HG03442 (cell line): ENCODE results near the gene RPL22L1.
"Not testable (repeated sequence)": the region's sequence is repeated elsewhere in the genome, so short reads cannot be mapped to it uniquely, and the experiment has no call there.

Experiments
- ATAC-seq: cut with Tn5 transposase; IDR thresholded peaks from one replicate; pipeline ENCODE4 v1.9.1; 2021; ENCODE audit warnings: mild to moderate bottlenecking, moderate library complexity; ENCODE audit not compliant: unreplicated experiment

The RPL22L1 gene

DNA sequence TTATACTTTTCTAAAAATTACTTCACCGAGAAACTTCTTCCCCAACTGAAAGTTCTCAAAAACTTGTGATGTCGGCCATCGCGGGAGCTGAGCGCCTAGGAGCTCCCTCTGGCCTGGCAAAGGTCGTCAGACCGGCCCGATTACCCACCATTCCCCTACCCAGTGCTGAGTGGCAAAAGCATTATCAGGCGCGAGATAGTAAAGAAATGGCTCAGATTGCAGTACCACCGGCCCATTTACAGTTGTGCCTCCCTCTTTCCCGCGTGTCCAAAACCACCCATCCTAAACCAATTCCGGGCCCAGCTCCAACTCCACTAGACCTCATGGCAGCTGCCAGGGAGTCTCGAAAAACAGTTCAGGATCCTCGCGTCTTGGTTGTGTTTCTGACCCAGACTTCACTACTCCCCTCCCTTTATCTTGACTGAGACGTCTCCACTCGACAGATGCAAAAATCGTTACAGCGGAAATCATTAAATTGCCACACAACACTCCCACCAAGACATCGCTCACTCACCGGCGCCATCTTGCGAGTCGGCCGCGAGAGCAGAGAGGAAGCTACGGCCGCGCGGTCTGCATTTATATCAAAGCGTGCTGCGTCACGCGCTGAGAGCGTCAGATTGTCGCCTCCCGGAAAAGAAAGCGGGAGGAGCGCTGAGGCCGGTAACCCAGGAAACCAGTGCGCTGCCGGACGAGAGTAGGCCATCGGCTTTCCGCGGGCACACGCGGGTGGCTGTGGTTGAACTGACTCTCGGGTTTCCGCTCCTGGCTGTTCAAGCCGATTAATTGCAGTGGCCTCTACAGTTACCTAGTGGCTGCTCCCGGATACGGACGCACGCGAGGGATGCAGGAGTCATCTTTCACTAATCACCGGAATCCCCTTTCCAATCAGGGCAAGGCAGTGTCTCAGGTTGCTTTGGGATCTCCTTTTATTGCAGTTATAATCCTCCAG lies at the start of gene RPL22L1:
Gene RPL22L1 (minus strand): TSS at position 551 of the 949 bp plus-strand sequence. CDS start 28 bp downstream, at position 523.
- ATAC-seq, result peak; percentile 97

DNA sequence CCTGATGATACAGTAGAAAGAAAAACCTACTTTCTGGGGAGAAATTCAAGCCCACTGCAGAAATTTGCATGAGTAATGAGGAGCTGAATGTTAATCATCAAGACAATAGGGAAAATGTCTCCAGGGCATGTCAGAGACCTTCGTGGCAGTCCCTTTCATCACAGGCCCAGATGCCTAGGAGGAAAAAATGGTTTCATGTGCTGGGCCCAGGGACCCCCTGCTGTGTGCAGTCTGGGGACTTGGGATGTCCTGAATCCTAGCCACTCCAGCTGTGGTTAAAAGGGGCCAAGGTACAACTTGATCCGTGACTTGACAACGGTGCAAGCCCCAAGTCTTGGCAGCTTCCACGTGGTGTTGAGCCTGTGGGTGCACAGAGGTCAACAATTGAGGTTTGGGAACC lies 48.7 kb upstream of the RPL22L1 start:
- ATAC-seq, result no peak

DNA sequence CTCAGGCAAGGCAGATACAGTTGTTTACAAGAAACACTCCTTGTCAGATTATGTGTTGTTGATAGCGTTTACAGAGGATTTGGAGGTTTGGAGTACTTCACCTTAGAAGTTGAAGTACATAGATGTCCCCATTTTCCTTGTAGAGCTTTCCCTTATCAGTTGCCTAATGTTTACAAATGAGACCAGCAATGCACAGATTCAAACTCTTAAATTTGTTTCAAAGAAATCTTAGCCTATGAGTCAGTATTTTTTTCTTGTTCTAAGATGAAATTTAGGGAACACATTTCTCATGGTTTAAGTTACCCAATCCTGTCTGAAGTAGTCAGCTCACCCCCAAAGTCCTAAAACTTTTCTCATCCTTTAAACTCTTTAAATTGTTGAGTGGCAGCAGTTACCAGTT lies 44.7 kb upstream of the RPL22L1 start:
- no peak for ATAC-seq

DNA sequence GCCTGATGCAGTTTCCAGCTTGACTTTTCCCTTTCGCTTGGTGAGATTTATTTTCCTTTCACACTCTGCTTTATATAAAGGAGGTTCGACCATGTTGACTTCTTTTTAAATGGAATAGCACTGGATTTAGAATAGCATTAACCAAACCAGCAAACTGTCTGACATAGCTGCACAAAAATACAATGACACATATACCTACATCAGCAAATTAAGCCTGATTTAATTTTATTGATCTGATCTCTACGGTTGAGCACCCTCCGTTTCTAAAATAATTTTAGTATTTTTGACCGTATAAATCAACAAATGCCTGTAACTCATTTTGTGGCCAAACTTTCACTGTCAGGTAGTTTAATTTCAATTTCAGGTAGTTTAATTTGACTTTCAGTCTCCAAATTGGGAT lies 44.2 kb upstream of the RPL22L1 start:
- no peak for ATAC-seq

DNA sequence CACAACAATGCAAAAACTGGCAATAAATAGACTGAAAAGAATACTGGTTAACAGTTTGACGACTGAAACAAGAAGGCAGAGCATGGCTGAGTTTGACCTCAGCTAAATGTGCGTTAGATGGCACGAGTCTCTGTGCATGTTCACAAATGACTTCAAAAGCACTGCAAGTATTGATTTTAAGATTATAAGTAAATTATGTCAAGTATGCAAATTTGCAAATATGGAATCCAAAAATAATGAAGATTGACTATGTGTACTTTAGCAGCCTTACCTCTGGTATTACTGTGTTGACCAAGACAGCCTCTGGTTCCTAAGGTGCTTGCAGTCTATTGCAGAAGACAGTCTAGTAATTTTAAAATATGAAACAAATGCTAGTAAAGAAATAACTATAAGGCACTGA lies 41.1 kb upstream of the RPL22L1 start:
- ATAC-seq, result no peak

DNA sequence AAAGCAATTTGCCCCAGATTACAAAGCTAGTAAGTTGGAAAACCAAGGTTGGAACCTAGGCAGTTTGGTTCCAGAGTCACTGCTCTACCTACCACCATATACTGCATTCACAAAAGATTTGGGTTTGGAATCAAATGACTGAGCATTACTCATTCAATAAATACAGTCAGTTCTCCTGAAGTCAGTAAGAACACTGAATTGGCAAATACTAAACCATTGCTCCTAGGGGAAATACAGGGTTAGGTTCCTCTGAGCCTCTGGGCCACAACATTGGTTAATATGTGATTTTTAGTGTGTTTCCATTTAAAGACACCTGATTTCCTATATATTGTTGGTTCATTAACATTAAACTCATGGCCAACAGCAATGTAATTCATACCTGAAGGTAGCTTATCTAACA lies 40.5 kb upstream of the RPL22L1 start:
- no peak for ATAC-seq

DNA sequence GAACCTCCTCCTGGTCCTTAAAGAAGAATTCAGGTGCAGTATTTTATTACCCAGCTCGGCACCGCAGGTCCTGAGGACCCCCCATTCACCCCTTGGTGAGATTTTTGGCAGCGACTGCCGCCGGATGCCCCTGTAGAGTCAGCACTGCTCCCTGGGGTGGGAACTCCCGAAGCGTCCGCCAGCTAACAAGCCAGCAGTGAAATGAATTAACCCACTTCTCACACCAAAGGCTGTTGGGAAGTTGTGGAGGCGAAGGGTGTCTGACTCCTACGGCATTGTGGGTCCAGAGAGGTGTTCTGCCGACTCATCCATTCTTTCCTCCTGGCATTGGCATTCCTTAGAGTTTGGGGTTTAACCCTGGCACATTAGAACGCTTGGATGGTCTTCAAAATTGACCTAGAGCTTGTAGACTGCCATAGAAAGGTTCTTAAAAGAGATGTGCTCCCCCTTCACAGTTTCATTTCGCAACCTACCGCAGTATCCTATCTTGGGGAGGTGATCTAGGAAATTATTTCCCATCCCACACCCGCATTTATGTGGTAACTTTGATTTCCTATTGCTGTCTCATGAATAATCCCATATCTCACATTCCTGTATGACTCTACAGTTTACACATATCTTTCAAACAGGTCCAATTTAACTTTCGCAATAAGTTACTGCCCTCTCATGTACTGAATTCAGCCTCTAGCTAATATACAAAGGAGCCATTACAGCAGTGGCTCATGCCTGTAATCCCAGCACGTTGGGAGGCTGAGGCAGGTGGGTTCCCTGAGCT lies 39.3 kb upstream of the RPL22L1 start:
- ATAC-seq, result no peak

DNA sequence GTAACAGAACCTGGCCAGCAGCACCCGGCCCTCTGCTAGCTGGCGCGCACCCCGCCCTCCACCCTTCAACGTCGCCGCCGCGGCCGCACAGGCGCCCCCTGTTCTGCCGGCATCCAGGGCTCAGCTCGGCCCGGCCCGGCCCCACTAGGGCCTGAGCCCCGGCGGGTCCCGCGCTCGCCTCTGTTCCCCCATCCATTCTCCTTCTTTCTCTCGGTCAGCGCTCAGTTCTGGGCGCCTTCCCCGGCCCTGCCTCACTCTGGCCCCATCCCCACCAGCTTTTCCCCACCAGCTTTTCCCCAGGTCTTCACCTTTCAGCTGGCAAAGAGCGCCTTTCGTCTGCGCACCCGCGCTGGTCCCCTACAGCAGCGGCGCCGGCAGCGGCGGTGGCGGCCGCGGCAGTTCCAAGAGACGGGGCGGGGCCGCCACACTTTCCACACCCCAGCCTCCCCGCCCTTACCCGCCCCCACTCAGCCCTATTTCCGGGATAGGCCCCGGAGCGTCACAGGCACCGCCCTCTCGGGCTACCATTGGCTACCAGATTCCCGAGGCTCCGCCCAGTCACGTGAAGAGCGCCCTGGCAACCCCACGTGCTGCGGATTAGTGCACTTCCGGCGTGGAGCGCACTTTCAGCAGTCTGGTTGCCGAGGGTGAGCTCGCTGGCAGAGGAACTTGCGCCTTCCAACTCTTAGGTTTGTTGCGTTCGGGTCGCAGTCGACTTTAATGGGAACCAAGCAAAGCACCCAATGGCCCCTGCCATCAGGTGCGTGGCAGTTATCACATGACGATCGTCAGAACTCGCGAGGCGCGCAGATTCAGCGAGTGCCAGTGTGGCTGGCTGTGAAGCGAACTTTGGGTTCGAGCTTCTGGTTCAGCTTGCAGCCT lies 38.5 kb upstream of the RPL22L1 start, which contains the start of gene EIF5A2:
Gene EIF5A2 (minus strand): TSS at position 403 of the 882 bp plus-strand sequence. CDS start 831 bp downstream, outside the sequence.
- peak; percentile 81 for ATAC-seq

DNA sequence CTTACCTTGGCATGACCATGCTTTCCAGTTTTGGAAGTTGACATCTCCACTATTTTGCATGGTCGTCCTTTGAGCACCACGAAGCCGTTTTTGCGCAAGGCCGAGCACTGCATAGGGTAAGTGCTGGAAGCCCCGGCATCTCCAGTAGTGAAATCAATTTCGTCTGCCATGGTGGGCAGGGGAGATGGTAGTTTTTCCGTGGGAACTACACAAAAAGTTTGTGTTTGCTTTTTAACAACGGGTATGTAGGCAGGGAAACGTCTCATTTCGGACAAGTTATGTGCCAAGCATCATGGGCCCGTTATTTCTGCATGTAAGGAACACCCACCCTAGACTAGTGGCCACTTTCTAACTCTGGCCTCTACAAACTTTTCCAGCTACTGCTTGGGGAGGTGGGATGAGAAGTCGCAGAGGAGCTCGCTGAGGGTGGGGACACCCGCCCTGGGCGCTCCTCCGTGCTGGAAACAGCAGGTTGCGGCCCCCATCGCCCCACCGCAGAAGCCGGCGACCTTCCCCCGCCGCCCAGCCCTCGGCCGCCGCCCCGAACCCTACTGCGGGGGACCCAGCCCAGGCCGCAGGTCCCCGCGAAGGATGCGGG lies 37.7 kb upstream of the RPL22L1 start:
- no peak for ATAC-seq

DNA sequence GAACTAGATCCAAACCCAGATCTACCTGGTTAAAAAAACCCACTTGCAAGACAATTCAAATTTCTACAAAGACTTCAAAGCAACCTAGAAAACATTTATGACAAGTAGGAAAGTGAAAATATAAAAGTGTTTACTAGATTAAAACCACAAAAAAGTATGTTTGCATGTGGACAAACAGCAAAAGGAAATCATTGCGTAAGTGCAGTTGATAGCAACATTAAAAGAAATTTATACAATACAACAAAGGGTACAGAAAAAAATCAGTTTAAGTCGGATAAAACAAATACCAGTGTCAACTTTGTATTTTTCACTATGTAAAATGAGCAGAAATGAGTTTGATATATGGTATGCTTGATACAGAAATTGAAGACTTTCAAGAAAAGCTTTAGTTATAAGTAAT lies 35.9 kb upstream of the RPL22L1 start:
- no peak for ATAC-seq

DNA sequence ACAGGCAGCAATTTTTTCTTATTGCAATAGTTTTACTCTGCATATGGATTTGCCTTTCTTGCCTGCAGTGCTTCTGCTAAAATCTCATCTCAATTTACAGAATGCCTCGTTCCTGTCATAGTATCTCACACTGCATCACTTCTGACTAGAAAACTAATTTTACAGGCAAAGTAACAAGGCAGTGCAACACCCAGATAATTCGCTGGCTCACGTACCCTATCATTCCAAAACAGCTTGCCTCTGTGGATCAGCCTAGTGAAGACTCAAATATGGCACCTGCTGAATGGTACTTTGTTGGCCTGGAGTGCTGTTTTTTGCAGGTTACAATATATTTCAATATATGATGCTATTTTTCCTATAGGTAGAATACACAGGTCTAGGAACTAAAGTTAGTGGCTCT lies 33.1 kb upstream of the RPL22L1 start:
- ATAC-seq, result no peak

DNA sequence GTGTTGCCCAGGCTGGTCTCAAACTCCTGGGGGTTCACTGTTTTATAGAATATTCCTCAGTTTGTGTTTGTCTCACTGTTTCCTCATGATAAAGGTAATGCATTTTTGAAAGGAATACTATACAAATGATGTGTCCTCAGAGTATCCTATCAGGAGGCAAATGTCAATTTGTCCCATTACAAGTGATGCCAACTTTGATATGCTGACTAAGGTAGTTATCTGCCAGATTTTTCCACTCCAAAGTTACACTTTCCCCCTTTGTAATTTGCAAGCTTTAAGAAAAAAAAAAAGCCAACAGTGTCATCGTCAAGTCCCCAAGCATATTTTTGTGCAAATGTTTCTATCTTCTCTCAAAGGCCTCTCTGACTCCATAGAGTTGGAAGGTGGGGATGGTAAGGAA lies 29.5 kb upstream of the RPL22L1 start:
- ATAC-seq, result no peak

DNA sequence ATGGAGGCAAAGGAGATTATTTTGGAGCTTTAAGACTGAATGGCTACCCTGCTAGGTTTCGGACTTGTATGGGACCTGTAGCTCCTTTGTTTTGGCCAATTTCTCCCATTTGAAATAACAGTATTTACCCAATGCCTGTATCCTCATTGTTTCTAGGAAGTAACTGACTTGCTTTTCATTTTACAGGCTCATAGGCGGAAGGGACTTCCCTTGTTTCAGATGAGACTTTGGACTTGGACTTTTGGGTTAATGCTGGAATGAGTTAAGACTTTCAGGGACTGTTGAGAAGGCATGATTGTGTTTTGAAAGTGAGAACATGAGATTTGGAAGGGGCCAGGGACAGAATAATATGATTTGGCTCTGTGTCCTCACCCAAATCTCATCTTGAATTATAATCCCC lies 28.0 kb upstream of the RPL22L1 start:
- no peak for ATAC-seq

DNA sequence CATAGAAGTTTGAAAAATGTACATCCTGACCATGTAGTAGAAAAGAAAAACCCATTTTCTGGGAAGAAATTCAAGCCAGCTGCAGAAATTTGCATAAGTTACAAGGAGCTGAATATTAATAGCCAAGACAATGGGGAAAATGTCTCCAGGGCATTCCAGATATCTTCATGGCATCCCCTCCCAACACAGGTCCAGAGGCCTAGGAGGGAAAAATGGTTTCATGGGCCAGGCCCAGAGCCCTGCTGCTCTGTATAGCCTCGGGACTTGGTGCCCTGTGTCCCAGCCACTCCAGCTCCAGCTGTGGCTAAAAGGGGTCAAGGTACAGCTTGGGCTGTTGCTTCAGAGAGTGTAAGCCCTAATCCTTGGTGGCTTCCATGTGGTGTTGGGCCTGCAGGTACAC lies 27.2 kb upstream of the RPL22L1 start:
- ATAC-seq, result not testable (repeated sequence)

DNA sequence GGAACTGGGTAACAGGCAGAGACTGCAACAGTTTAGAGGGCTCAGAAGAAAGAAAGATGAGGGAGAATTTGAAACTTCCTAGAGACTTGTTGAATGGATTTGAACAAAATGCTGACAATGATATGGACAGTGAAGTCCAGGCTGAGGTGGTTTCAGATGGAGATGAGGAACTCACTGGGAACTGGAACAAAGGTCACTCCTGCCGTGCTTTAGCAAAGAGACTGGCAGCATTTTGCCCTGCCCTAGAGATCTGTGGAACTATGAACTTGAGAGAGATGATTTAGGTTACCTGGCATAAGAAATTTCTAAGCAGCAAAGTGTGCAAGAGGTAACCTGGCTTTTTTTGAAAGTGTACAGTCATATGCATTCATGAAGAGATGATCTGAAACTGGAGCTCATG lies 26.8 kb upstream of the RPL22L1 start:
- no peak for ATAC-seq

DNA sequence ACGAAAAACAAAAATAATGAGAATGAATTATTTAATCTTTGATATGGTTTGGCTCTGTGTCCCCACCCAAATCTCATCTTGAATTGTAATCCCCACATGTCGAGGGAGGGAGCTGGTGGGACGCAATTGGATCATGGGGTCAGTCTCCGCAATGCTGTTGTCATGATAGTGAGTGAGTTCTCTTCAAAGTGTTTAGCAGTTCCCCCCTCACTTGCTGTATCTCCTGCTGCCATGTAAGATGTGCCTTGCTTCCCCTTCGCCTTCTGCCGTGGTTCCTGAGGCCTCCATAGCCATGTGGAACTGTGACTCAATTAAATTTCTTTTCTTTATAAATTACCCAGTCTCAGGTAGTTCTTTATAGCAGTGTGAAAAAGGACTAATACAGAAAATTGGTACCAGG lies 26.3 kb upstream of the RPL22L1 start:
- not testable (repeated sequence) for ATAC-seq

DNA sequence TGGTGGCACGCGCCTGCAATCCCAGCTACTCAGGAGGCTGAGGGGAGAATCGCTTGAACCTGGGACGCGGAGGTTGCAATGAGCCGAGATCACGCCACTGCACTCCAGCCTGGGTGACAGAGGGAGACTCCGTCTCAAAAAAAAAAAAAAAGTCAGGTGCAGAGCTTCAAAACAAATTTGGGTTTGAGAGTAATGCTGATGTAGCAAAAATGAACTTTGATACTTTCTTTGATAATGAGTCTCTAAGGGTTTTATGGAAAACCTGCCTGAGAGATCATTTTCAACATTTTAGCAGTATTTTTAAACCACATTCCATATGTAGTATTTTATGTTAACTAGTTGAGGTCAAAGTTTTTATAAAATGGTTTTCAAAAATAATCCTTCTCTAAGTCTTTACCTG lies 23.9 kb upstream of the RPL22L1 start:
- ATAC-seq, result no peak

DNA sequence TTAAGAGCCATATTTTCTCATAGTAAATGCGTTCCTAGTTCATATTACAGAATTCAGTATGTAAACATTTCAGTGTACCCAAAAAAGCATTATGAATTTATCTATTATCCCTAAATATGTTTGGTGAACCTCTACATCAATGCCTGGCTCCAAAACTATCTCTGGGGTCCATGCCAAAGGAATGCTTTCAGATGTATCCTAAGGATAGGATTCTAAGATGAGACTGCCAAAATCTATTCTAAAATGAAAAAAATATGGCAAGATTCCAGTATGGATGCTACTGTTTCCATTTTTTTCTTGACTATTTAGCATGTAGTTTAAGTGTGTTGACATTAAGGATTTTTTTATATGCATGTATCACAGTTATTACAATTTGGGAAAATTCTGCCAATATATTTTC lies 19.6 kb upstream of the RPL22L1 start:
- ATAC-seq, result no peak

DNA sequence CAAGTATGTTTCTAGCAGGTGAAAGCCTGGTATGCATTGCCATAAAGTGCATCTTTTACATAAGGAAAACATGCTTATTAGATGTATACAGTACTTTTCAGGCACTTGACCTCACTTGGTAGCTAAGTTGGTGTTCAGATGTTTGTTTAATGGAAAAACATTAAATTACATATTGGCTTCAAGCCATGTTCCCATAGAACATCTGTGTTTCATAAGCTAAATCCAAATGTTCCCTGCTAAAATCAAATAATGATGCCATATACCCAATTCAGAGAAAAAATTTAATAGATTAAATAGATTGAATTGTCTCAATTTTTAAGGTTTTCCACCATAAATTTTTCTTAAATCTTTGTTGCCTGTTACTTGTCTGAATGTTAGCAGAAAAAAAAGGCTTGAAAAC lies 19.1 kb upstream of the RPL22L1 start:
- ATAC-seq, result no peak

DNA sequence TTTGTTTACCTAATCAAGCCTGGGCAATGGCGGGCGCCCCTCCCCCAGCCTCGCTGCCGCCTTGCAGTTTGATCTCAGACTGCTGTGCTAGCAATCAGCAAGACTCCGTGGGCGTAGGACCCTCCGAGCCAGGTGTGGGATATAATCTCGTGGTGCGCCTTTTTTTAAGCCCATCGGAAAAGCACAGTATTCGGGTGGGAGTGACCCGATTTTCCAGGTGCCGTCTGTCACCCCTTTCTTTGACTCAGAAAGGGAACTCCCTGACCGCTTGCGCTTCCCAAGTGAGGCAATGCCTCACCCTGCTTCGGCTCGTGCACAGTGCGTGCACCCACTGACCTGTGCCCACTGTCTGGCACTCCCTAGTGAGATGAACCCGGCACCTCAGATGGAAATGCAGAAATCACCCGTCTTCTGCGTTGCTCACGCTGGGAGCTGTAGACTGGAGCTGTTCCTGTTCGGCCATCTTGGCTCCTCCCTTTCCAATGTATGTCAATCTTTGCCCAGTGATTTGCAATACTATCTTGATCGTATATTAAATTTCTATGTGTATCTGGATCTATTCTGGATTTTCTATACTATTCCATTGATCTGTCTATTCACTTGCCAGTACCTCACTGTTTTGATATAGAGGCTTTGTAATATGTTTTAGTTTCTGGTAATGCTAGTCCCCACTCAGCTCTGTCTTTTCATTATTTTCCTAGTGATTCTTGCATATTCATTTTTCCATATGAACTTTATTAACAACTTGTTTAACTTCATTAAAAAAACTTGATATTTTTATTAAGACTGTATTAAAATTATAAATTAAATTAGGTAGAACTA lies 14.3 kb upstream of the RPL22L1 start:
- not testable (repeated sequence) for ATAC-seq
